ENCODE data around the gene AAR2. TPM values are rescaled to one million over a fixed set of nuclear protein-coding genes. Genes with fewer than 3 reads are reported as not detected.

The AAR2 gene
- total and polyA plus RNA-seq, 2 donors from 2014 or later, result 27.8 to 29.7 TPM

DNA sequence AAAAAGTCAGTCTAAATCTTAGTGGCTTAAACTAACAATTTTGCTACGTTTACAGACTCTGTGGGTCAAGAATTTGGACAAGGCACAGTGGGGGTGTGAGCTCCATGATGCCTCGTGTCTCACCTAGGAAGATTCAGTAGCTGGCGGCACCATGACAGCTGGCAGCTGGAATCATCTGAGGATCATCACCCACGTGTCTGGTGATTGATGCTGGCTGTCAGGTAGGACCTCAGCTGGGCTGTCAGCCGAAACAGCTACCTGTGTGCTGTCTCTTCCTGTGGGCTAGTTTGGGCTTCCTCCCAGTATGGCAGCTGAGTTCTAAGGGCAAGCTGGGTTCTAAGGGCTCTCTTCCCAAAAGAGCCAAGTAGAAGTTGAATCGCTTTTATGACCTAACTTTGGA, 43.5 kb downstream of the AAR2 start:
- Histone ChIP-seq H3K9ac (ENCODE audit: low read length in 3 of 3) (no peak overlapping the region), H3K4me3 (ENCODE audit: low read length in 3 of 3) (no peak overlapping the region), H3K27me3 (ENCODE audit: control insufficient read depth, insufficient read depth, low read length) (no peaks in the 10 kb centered on the region), H3K27ac (ENCODE audit: low read depth in 2 of 2, low read length in 2 of 2) (no peak overlapping the region), H3K4me1 (ENCODE audit: control insufficient read depth in 2 of 3, insufficient read depth in 2 of 3, low read depth in 1 of 3, low read length in 3 of 3) (no peaks in the 10 kb centered on the region), H3K9me3 (ENCODE audit: control insufficient read depth in 2 of 3, insufficient read depth in 1 of 3, low read length in 3 of 3) (no peaks in the 10 kb centered on the region), H3K36me3 (ENCODE audit: control insufficient read depth in 2 of 3, insufficient read depth in 3 of 3, low read length in 3 of 3) (no peaks in the 10 kb centered on the region)
- intact Hi-C loops (cut with DNase I), result no loop called here
- TF ChIP-seq, protein P1, sequence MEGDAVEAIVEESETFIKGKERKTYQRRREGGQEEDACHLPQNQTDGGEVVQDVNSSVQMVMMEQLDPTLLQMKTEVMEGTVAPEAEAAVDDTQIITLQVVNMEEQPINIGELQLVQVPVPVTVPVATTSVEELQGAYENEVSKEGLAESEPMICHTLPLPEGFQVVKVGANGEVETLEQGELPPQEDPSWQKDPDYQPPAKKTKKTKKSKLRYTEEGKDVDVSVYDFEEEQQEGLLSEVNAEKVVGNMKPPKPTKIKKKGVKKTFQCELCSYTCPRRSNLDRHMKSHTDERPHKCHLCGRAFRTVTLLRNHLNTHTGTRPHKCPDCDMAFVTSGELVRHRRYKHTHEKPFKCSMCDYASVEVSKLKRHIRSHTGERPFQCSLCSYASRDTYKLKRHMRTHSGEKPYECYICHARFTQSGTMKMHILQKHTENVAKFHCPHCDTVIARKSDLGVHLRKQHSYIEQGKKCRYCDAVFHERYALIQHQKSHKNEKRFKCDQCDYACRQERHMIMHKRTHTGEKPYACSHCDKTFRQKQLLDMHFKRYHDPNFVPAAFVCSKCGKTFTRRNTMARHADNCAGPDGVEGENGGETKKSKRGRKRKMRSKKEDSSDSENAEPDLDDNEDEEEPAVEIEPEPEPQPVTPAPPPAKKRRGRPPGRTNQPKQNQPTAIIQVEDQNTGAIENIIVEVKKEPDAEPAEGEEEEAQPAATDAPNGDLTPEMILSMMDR (IDR thresholded peaks at IDR 0.05; ENCODE audit: borderline replicate concordance, extremely low read depth, insufficient read depth), result no peak
- FAIRE-seq (no peak), DNase-seq (no peak)

DNA sequence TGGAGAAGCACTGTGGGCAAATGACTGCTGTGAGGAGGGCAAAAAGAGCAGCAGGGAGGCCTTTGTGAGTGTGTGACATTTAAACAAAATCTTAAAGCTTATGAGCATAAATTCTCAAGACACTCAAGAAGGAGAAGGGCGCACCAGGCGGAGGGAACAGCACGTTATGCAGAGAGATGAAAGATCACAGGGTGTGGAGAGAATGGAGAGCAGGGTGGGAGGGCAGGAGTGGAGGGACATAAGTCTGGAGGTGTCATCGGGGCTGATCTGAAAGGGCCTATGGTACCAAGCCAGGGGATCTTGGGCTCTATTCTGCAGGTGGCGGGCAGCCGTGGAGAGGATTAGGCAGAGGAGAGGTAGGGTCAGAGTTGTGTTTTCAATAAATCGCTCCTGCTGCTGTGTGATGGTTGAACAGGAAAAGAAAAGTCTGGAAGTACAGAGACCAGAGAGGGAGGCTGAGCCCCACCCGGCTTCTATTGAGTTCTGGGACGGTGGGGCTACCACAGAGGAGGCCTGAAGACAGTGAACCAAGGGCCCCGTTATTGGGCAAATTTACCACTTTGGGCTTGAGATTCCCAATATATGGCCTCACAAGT, 45.6 kb downstream of the AAR2 start:
- H3K4me3 ChIP-seq (ENCODE audit: low read length in 3 of 3), result no peak overlapping the region
- TF ChIP-seq, protein P1 (IDR thresholded peaks at IDR 0.05; ENCODE audit: borderline replicate concordance, extremely low read depth, insufficient read depth), result no peak
- intact Hi-C loops (cut with DNase I), result no loop called here
- no peaks in the 10 kb centered on the region for H3K27me3 ChIP-seq (ENCODE audit: control insufficient read depth, insufficient read depth, low read length)
- FAIRE-seq (no peak), DNase-seq (no peak)
- no peaks in the 10 kb centered on the region for H3K9me3 ChIP-seq (ENCODE audit: control insufficient read depth in 2 of 3, insufficient read depth in 1 of 3, low read length in 3 of 3)
- no peak overlapping the region for H3K9ac ChIP-seq (ENCODE audit: low read length in 3 of 3)
- no peaks in the 10 kb centered on the region for H3K36me3 ChIP-seq (ENCODE audit: control insufficient read depth in 2 of 3, insufficient read depth in 3 of 3, low read length in 3 of 3)
- H3K4me1 ChIP-seq (ENCODE audit: control insufficient read depth in 2 of 3, insufficient read depth in 2 of 3, low read depth in 1 of 3, low read length in 3 of 3), result no peaks in the 10 kb centered on the region
- no peak overlapping the region for H3K27ac ChIP-seq (ENCODE audit: low read depth in 2 of 2, low read length in 2 of 2)

DNA sequence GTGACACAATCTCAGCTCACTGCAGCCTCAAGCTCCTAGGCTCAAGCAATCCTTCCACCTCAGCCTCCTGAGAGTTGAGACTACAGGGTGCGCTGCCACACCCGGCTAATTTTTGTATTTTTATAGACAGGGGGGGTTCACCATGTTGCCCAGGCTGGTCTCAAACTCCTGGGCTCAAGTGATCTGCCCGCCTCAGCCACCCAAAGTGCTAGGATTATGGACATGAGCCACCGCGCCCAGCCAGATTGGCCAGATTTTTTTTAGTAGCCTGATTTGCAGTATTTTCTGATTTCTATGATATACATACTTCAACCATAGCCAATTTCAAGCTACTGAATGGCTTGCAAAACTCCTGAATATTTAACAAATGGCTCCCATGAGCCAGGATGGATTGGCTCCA, 48.5 kb downstream of the AAR2 start:
- H3K9me3 ChIP-seq (ENCODE audit: control insufficient read depth in 2 of 3, insufficient read depth in 1 of 3, low read length in 3 of 3), result no peaks in the 10 kb centered on the region
- FAIRE-seq (no peak), DNase-seq (no peak)
- TF ChIP-seq, protein P1 (IDR thresholded peaks at IDR 0.05; ENCODE audit: borderline replicate concordance, extremely low read depth, insufficient read depth), result no peak
- no peaks in the 10 kb centered on the region for H3K36me3 ChIP-seq (ENCODE audit: control insufficient read depth in 2 of 3, insufficient read depth in 3 of 3, low read length in 3 of 3)
- H3K27me3 ChIP-seq (ENCODE audit: control insufficient read depth, insufficient read depth, low read length), result no peaks in the 10 kb centered on the region
- intact Hi-C loops (cut with DNase I), result no loop called here
- no peak overlapping the region for H3K9ac ChIP-seq (ENCODE audit: low read length in 3 of 3)
- no peak overlapping the region for H3K4me3 ChIP-seq (ENCODE audit: low read length in 3 of 3)
- H3K27ac ChIP-seq (ENCODE audit: low read depth in 2 of 2, low read length in 2 of 2), result no peak overlapping the region
- no peaks in the 10 kb centered on the region for H3K4me1 ChIP-seq (ENCODE audit: control insufficient read depth in 2 of 3, insufficient read depth in 2 of 3, low read depth in 1 of 3, low read length in 3 of 3)
